Activated naive CD8-positive, alpha-beta T cell (primary cell): Measurements from ENCODE around the gene CEP104.
"Not testable (repeated sequence)": the region's sequence is repeated elsewhere in the genome, so short reads cannot be mapped to it uniquely, and the experiment has no call there.

Experiments used
- H3K27ac Mint-ChIP-seq: one replicate; pipeline ENCODE4 v1.8.0; 2021; ENCODE audit warnings: mixed read lengths
- H3K27me3 Mint-ChIP-seq: one replicate; pipeline ENCODE4 v1.8.0; 2021; ENCODE audit warnings: mixed read lengths
- H3K36me3 Mint-ChIP-seq: one replicate; pipeline ENCODE4 v1.8.0; 2021; ENCODE audit warnings: mixed read lengths
- H3K4me1 Mint-ChIP-seq: one replicate; pipeline ENCODE4 v1.8.0; 2021; ENCODE audit warnings: low read depth, mixed read lengths
- H3K4me3 Mint-ChIP-seq: one replicate; pipeline ENCODE4 v1.8.0; 2021; ENCODE audit warnings: mild to moderate bottlenecking, mixed read lengths
- H3K9me3 Mint-ChIP-seq: one replicate; pipeline ENCODE4 v1.8.0; 2021; ENCODE audit warnings: low read depth, mixed read lengths

Gene CEP104

GRCh38 chr1:3814771-3815561 is 42.0 kb downstream of the CEP104 start:
- H3K4me3 Mint-ChIP-seq: no peak overlapping the region
- H3K27ac Mint-ChIP-seq: no peak overlapping the region
- no peaks in the 10 kb centered on the region for H3K27me3 Mint-ChIP-seq
- H3K4me1 Mint-ChIP-seq: no peaks in the 10 kb centered on the region
- peaks cover 7% of the 10 kb centered on the region for H3K36me3 Mint-ChIP-seq
- no peaks in the 10 kb centered on the region for H3K9me3 Mint-ChIP-seq

DNA sequence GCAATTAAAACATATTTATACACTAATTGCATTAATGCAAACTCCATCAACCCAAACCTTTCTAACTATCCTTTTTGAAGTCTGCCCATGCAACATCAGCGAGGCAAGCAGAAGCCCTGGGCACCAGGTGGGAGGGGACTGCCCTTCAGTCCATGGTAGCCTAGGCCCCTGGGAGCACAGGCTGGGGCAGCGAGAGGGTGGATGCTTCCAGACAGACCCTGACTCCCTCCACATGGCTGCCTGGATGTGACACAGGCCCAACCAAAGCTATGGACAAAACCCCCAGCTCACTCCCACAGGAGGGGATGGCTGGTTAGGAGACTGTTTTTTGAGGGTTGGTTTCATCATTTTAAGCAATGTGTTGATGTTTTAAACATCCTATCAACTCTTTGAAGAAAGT is 42.9 kb downstream of the CEP104 start:
- H3K36me3 Mint-ChIP-seq: peaks cover 7% of the 10 kb centered on the region
- no peak overlapping the region for H3K27ac Mint-ChIP-seq
- H3K4me1 Mint-ChIP-seq: no peaks in the 10 kb centered on the region
- H3K4me3 Mint-ChIP-seq: no peak overlapping the region
- H3K9me3 Mint-ChIP-seq: no peaks in the 10 kb centered on the region
- no peaks in the 10 kb centered on the region for H3K27me3 Mint-ChIP-seq

DNA sequence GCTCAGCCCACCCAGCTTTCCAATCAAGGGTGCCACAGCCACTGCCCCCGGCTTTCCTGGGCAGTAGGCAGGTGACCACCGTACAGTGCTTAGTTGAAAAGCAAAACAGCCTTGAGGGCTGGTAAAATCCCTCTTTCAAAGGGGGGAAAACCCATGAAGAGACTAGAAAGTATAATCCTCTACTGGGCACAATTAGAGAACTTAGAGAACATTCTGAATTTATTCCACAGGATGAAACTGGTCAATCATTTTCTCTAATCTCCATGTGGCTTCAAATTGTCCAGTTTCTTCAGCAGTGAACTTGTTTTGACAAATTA is 45.5 kb downstream of the CEP104 start:
- H3K4me3 Mint-ChIP-seq: no peak overlapping the region
- no peak overlapping the region for H3K27ac Mint-ChIP-seq
- H3K36me3 Mint-ChIP-seq: peaks cover 7% of the 10 kb centered on the region

GRCh38 chr1:3810149-3810761 is 46.8 kb downstream of the CEP104 start:
- not testable (repeated sequence) for H3K27ac Mint-ChIP-seq, H3K9me3 Mint-ChIP-seq, H3K36me3 Mint-ChIP-seq, H3K27me3 Mint-ChIP-seq, H3K4me1 Mint-ChIP-seq, H3K4me3 Mint-ChIP-seq

More for the DNA sequence above, 45.5 kb downstream of the CEP104 start:
- H3K27me3 Mint-ChIP-seq: peaks cover 2% of the 10 kb centered on the region
- no peaks in the 10 kb centered on the region for H3K4me1 Mint-ChIP-seq
- H3K9me3 Mint-ChIP-seq: no peaks in the 10 kb centered on the region

GRCh38 chr1:3809680-3810079 is 47.3 kb downstream of the CEP104 start:
- Mint-ChIP-seq H3K36me3 (peaks cover under 1% of the 10 kb centered on the region), H3K4me3 (no peak overlapping the region), H3K27me3 (peaks cover 3% of the 10 kb centered on the region), H3K27ac (no peak overlapping the region), H3K9me3 (no peaks in the 10 kb centered on the region), H3K4me1 (no peaks in the 10 kb centered on the region)

DNA sequence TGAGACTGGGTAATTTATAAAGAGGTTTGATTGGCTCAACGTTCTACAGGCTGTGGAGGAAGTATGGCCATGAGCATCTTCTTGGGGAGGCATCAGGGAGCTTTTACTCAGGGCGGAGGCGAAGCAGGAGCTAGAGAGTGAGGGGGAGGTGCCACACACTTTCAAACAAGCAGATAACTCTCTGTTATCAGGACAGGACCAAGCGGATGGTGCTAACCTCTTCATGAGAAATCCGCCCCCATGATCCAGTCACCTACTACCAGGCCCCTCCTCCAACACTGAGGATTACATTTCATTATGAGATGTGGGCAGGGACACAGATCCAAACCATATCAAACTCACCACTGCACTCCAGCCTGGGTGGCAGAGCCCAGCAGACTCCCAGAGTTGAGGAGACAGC is 49.2 kb downstream of the CEP104 start:
- no peaks in the 10 kb centered on the region for H3K4me1 Mint-ChIP-seq
- no peak overlapping the region for H3K27ac Mint-ChIP-seq
- H3K36me3 Mint-ChIP-seq: no peaks in the 10 kb centered on the region

DNA sequence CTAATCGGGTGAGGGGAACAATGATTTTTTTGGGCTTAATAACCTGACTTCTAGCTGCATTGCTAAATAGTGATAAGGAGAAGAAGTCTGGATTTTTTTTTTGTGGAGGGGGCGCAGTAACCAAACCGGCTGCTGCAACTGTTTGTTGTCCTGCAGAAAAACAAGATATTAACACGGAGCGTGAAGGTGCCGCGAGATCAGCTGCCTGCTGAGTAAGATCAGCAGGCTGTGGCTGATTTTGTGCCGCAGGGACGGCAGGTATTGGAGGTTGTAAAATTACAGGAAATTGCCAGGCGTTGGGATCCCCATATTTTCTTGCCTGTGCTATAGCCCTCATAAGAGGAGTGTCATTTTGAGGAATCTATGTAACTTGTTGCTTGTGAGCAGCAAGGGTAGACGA is 52.0 kb downstream of the CEP104 start:
- Mint-ChIP-seq H3K4me1 (peaks cover 5% of the 10 kb centered on the region), H3K4me3 (no peak overlapping the region), H3K36me3 (no peaks in the 10 kb centered on the region), H3K27me3 (peaks cover 22% of the 10 kb centered on the region), H3K27ac (no peak overlapping the region), H3K9me3 (no peaks in the 10 kb centered on the region)

More for the DNA sequence above, 49.2 kb downstream of the CEP104 start:
- Mint-ChIP-seq H3K9me3 (no peaks in the 10 kb centered on the region), H3K4me3 (no peak overlapping the region), H3K27me3 (peaks cover 6% of the 10 kb centered on the region)

DNA sequence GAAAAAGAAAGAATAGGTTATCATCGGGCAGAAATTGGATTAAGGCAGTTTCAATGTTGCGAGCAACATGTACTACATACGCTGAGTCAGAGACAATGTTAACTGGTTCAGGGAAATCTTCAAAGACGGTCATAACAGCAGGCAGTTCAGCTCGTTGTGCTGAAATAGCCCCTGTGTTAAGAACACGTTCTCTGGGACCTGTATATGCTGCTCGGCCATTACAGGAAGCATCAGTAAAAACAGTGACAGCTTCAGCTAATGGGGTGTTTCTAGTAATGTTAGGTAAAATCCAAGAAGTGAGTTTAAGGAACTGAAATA is 52.4 kb downstream of the CEP104 start:
- H3K27ac Mint-ChIP-seq, H3K9me3 Mint-ChIP-seq, H3K36me3 Mint-ChIP-seq, H3K4me3 Mint-ChIP-seq, H3K4me1 Mint-ChIP-seq: not testable (repeated sequence)
- peaks cover 25% of the 10 kb centered on the region for H3K27me3 Mint-ChIP-seq

GRCh38 chr1:3803905-3804626 is 52.9 kb downstream of the CEP104 start:
- no peak overlapping the region for H3K27ac Mint-ChIP-seq
- H3K4me1 Mint-ChIP-seq: peaks cover 5% of the 10 kb centered on the region
- H3K4me3 Mint-ChIP-seq: no peak overlapping the region
- H3K36me3 Mint-ChIP-seq: no peaks in the 10 kb centered on the region
- no peaks in the 10 kb centered on the region for H3K9me3 Mint-ChIP-seq
- peaks cover 25% of the 10 kb centered on the region for H3K27me3 Mint-ChIP-seq

GRCh38 chr1:3800795-3801194 is 56.2 kb downstream of the CEP104 start:
- H3K27me3 Mint-ChIP-seq: peaks cover 23% of the 10 kb centered on the region
- H3K27ac Mint-ChIP-seq, H3K4me3 Mint-ChIP-seq, H3K36me3 Mint-ChIP-seq, H3K9me3 Mint-ChIP-seq: not testable (repeated sequence)
- H3K4me1 Mint-ChIP-seq: peaks cover 14% of the 10 kb centered on the region

DNA sequence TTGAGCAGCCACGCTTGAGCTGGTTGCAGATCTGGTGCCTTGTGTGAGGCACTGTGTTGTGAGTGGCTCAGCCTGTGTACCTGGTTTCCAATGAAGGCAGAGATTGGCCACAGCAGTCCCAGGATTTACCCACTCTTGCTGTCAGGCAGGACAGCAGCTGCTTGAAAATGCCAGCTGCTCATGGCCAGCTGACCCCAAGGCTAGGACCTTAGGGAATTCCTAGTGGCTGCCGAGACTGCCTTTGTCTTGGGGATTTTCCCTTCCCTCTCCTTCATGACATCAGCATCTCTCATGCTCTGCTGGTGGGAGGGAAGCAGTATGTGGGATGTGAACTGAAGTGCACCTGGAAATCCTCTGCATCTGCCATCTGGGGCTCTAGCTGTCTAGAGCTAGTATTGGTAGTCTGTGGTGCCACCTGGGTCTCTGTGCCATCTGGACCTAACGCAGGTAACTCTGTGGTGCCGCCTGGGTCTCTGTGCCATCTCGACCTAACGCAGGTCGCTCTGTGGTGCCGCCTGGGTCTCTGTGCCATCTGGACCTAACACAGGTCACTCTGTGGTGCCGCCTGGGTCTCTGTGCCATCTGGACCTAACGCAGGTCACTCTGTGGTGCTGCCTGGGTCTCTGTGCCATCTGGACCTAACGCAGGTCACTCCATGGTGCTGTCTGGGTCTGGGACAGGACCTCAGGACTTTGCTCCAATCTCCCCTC is 56.9 kb downstream of the CEP104 start:
- peaks cover 21% of the 10 kb centered on the region for H3K27me3 Mint-ChIP-seq
- H3K9me3 Mint-ChIP-seq: no peaks in the 10 kb centered on the region
- H3K4me3 Mint-ChIP-seq: peak overlapping the region; percentile 53
- peaks cover 18% of the 10 kb centered on the region for H3K4me1 Mint-ChIP-seq
- H3K27ac Mint-ChIP-seq: no peak overlapping the region
- H3K36me3 Mint-ChIP-seq: peaks cover 2% of the 10 kb centered on the region

DNA sequence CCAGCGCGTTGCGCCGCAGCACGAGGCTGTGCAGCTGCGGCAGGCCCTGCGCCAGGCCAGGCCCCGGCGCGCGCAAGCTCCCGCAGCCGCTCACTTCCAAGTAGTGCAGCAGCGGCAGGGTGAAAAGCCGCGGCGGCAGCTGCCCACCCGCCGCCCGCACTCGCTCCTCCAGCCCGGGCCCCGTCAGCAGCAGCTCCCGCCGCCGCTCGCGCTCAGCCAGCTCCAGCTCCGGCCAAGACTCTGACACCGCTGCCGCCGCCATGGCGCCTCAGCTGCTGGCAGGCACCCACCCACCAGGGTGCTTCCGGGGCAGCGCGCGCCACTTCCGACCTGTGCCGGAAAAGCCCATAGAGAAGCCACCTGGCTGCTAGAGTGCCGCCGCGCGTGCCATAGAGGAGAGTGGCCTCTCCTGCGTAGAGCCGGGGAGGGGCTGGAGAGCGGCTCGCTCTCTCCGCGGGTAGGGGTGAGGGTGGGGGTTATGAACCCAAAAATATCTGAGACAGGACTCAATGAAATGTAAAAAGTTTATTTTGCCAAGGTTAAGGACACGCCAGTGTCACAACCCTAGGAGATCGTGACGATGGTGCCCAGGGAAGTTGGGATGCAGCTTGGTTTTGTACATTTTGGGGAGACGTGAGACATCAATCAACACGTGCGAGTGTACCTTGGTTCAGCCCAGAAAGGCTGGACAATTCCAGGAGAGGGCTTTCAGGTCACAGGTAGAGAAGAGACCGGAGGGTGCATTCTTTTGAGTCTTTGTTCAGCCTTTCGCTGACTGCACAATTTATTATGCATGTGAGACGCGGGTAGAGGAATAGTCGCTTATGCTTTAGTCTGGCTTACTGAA is 60.6 kb downstream of the CEP104 start, which contains the start of gene LRRC47:
LRRC47 (minus strand) TSS at position 284 of the 847 bp plus-strand sequence; CDS start at position 262, 22 bp downstream.
- peaks cover 11% of the 10 kb centered on the region for H3K27me3 Mint-ChIP-seq
- H3K27ac Mint-ChIP-seq: peak within 1 kb of the TSS; percentile 96
- no peaks in the 10 kb centered on the region for H3K9me3 Mint-ChIP-seq
- H3K4me3 Mint-ChIP-seq: peak within 1 kb of the TSS; percentile 96
- H3K4me1 Mint-ChIP-seq: peaks cover 45% of the 10 kb centered on the region
- peaks cover 2% of the 10 kb centered on the region for H3K36me3 Mint-ChIP-seq

- Mint-ChIP-seq H3K4me3 (peak overlapping the region; percentile 96), H3K27me3 (peaks cover 5% of the 10 kb centered on the region), H3K36me3 (peaks cover 2% of the 10 kb centered on the region), H3K4me1 (peaks cover 42% of the 10 kb centered on the region), H3K27ac (peak overlapping the region; percentile 34), H3K9me3 (no peaks in the 10 kb centered on the region)
Measured at GRCh38 chr1:3795453-3796214, 61.4 kb downstream of the CEP104 start.

GRCh38 chr1:3790952-3791351 is 66.1 kb downstream of the CEP104 start:
- Mint-ChIP-seq H3K4me3 (no peak overlapping the region), H3K4me1 (peaks cover 47% of the 10 kb centered on the region), H3K27me3 (no peaks in the 10 kb centered on the region), H3K9me3 (no peaks in the 10 kb centered on the region), H3K36me3 (peaks cover 2% of the 10 kb centered on the region), H3K27ac (no peak overlapping the region)
